PFSK-1 (cell line): Measurements from ENCODE around the gene PAAF1.

ENCODE experiments used
- FOXP2 ChIP-seq: optimal IDR thresholded peaks from 2 replicates; pipeline ENCODE3; 2011; ENCODE audit warnings: borderline replicate concordance, control low read depth, inconsistent platforms; ENCODE audit not compliant: insufficient read depth; ENCODE audit errors: extremely low read length, extremely low read depth
- POLR2AphosphoS5 ChIP-seq: IDR thresholded peaks from 2 replicates; pipeline ENCODE4 v1.6.1; 2012; ENCODE audit warnings: low read depth, mild to moderate bottlenecking, control low read depth, low read length, moderate library complexity
- REST ChIP-seq, 2 experiments: IDR thresholded peaks; 2 replicates each; pipeline versions ENCODE4 v1.6.1 to v1.8.0; 2011 to 2012; ENCODE audit warnings: low read depth in 2 of 2, low read length in 2 of 2, control low read depth in 1 of 2, inconsistent platforms in 1 of 2, mild to moderate bottlenecking in 1 of 2, moderate library complexity in 1 of 2; ENCODE audit not compliant: insufficient read depth in 1 of 2
- SIN3A ChIP-seq: IDR thresholded peaks from 2 replicates; pipeline ENCODE4 v1.6.1; 2012; ENCODE audit warnings: mild to moderate bottlenecking, low read length, moderate library complexity, borderline replicate concordance; ENCODE audit not compliant: insufficient read depth
- TAF1 ChIP-seq: IDR thresholded peaks from 2 replicates; pipeline ENCODE4 v1.6.1; 2012; ENCODE audit warnings: low read length, control low read depth, borderline replicate concordance; ENCODE audit not compliant: insufficient read depth

PAAF1 gene

GRCh38 chr11:73950869-73951710, 74.3 kb downstream of the PAAF1 start, which contains the start of gene DNAJB13:
DNAJB13 (plus strand) TSS chr11:73951026; CDS start chr11:73951070, 44 bp downstream.
- TF ChIP-seq TAF1: no peak
- no peak for TF ChIP-seq REST (IDR thresholded peaks at IDR 0.05; ENCODE audit: insufficient read depth in 1 of 2, low read depth in 2 of 2, low read length in 2 of 2)
- no peak for TF ChIP-seq SIN3A
- no peak for TF ChIP-seq FOXP2
- TF ChIP-seq POLR2AphosphoS5: no peak

GRCh38 chr11:73951797-73952196, 75.0 kb downstream of the PAAF1 start:
- no peak for TF ChIP-seq SIN3A
- no peak for TF ChIP-seq POLR2AphosphoS5
- TF ChIP-seq FOXP2: no peak
- TF ChIP-seq REST (IDR thresholded peaks at IDR 0.05; ENCODE audit: insufficient read depth in 1 of 2, low read depth in 2 of 2, low read length in 2 of 2): no peak
- no peak for TF ChIP-seq TAF1

DNA sequence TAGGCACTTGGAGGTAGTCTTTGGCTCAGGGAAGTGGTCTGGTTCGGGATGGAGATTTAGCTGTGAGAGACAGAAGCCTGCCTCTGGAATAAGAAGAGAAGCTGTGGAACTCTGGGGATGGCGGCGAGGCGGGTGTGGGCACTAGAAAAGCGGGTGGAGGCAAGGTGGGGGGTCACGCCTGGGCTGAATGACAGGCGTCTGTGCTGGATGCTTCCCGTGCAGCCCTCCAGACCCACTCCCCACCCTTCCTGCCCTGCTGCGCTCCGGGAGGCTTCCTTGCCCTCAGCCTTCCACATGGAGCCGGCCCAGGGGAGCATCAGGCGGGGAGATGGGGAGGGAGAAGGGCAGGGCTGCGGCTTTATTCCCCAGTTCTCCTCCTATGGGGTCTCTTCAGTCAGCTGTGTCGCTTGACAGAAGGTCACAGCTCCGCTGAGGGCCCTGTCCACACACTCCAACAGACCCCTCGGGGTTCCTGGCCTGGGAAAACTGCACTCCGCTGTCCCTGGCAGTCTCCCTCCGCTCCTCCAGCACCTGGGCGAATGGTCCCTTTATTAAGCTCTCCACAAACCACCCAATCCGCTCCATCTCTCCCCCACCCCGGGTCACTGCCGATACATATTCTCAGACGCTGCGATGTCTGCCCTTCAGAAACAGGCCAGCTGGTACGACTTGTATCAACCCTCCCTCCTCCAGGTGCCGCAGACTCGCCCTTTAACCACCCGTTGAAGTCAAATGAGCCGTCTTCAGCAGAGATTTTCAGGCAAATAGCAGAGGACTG, 80.3 kb downstream of the PAAF1 start:
- TF ChIP-seq SIN3A: no peak
- no peak for TF ChIP-seq POLR2AphosphoS5
- TF ChIP-seq TAF1: no peak
- TF ChIP-seq FOXP2: no peak
- TF ChIP-seq REST (IDR thresholded peaks at IDR 0.05; ENCODE audit: insufficient read depth in 1 of 2, low read depth in 2 of 2, low read length in 2 of 2): no peak

- TF ChIP-seq POLR2AphosphoS5 (no peak), FOXP2 (no peak), TAF1 (no peak), SIN3A (no peak), REST (IDR thresholded peaks at IDR 0.05; ENCODE audit: insufficient read depth in 1 of 2, low read depth in 2 of 2, low read length in 2 of 2) (no peak)
Observed at GRCh38 chr11:73957654-73958361, 81.0 kb downstream of the PAAF1 start.
